NAMALWA (cell line): ENCODE results near the gene RIMS3.
"Not testable (repeated sequence)": the region's sequence is repeated elsewhere in the genome, so short reads cannot be mapped to it uniquely, and the experiment has no call there.

Experiments
- DNase-seq: peaks from one replicate; pipeline ENCODE4 v3.0.0-alpha.2; 2015; ENCODE audit warnings: low spot score

The RIMS3 gene

GRCh38 chr1:40630488-40631223 is 34.8 kb downstream of the RIMS3 start:
- peak; percentile 58 for DNase-seq

DNA sequence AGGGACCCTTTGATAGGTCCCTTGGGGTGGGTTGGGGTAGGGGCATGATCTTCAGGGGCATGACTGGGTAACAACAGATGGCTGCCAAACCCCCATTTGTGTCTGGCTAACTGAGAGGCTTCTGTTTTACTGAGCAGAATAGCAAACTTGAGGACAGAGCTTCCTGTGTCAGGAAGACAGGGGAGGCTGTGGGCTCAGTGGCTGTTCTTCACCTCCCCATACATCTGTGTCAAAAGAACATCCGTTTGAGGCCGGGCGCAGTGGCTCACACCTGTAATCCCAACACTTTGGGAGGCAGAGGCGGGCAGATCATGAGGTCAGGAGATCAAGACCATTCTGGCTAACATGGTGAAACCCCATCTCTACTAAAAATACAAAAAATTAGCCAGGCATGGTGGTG is 35.9 kb downstream of the RIMS3 start:
- not testable (repeated sequence) for DNase-seq

DNA sequence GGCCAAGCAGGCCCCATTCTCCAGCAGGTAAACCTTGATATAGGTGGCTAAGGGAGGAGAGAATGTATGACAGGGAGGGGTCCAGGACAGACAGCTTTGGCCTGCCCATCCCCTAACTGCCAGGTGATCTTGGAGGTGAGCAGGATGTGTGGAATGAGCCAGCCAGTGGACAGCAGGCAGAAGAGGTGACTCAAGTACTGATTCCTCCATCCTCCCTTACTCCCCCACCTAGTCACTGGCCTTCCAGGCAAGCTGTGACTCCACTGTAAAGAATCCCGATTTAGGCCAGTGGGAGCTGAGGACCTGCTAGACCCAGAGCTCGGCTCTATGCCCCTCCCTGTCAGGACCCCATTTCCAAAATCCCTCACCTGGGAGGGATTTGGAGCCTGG is 36.6 kb downstream of the RIMS3 start:
- DNase-seq, result no peak

GRCh38 chr1:40627987-40628902 is 37.2 kb downstream of the RIMS3 start:
- DNase-seq, result no peak

GRCh38 chr1:40626383-40626770 is 39.1 kb downstream of the RIMS3 start:
- DNase-seq, result no peak

DNA sequence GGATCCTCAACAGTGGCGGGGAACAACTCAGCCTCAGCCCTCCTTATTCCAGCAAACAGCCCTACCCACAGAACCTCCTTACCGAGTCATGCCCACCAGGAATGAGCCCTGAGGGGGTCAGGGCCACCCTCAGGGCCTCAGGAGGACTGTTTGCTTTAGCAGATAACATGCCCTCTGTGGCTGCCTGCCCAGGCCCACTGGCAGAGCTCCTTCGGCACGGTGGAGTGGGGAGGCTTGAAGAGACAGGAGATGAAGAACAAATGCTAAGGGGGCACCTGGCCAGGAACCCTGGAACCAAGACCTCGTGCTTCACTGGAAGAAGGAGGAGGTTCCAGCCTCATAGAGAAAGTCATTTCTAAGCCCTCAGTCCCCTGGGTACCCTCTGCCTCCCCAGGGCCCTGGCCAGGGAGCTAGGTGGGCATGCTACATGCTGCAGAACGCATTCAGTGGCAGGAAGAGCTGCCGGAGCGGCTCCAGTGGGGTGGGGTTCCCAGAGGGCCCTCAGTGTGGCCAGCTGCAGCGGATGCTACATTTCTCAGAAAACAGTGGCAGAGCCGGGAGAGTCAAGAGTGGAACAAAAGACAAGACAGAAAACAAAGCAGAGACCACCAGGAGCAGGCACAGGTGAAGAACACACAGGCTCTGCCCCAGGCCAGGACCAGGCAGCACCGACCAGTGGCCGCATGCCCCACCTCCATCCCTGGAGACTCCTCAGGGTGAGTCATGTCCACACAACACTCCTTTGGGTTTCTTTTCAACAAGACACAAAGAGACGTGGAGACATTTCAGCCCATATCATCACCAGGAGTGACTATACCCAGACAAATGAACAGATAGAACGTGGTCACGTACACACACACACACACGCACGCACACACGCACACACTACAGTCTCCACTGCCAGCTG is 39.8 kb downstream of the RIMS3 start:
- no peak for DNase-seq

DNA sequence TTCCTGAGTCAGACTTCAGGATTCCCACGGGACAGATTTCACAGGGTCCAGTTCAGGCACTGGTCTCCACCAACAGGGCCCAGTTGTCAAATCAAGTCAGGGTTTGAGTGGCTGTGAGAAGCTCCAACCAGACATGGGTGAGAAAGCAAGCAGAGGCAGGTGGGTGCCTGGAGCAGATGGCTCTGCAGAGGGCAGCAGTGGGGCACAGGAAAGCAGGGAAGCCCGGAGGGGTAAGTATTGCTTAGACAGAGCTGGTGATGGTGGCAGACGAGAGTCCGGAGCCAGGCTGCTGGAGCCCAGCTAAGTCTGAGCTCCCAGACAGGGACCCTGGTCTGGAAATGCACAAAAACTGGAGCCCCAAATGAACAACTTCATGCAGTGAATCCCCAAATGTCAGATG is 40.4 kb downstream of the RIMS3 start:
- peak; percentile 43 for DNase-seq

DNA sequence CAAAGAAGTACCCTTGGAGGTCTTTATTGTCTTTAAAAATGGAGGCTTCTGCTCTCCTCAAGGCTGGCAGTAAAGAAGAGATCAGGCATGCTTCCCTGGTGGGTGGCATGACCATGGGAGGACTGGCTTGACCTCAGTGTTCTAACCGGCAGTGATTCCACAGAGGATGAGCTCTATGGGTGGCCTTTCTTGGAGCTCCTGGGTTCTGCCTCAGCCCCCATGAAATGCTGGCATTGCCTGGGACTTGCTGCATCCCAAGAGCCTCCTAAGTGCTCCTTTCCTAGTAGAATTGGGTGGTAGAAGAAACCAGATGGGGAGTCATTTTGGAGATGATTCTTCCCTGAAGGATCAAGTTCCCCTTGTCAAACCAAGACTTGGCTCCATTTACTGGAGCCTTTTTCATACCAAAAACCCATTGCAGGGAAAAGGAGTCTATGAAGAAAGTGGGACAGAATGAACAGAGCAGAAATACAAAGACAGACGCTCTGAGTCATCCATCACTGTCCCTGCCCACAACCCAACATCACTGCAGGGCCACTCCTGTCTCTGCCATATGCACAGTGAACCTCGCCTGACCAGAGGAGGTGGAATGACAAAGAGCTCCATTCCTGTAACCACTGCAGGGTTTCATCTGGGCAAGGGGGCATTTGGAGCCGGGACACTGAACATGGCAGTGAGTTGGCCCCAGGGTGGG is 42.4 kb downstream of the RIMS3 start:
- no peak for DNase-seq

- no peak for DNase-seq
Observed at GRCh38 chr1:40621821-40622450, 43.5 kb downstream of the RIMS3 start.

GRCh38 chr1:40620586-40621210 is 44.8 kb downstream of the RIMS3 start:
- DNase-seq, result no peak

GRCh38 chr1:40620150-40620549 is 45.3 kb downstream of the RIMS3 start:
- no peak for DNase-seq

DNA sequence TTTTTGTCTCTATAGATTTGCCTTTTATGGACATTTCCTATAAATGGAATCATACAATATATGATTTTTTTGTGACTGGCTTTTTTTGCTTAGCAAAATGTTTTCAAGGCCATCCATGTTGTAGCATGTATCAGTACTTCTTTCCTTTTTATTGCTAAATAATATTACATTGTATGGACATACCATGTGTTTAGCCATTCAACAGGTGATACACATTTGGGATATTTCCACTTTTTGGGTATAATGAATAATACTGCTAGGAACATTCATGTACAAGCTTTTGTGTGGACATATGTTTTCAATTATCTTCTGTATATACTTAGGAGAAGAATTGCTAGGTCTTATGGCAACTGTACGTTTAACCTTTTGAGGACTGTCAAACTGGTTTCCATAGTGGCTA is 47.4 kb downstream of the RIMS3 start:
- no peak for DNase-seq

- DNase-seq, result peak; percentile 90
Observed at GRCh38 chr1:40612345-40612831, 53.1 kb downstream of the RIMS3 start.

- DNase-seq, result no peak
Observed at GRCh38 chr1:40610156-40610555, 55.3 kb downstream of the RIMS3 start.

GRCh38 chr1:40607921-40608320 is 57.6 kb downstream of the RIMS3 start:
- no peak for DNase-seq

DNA sequence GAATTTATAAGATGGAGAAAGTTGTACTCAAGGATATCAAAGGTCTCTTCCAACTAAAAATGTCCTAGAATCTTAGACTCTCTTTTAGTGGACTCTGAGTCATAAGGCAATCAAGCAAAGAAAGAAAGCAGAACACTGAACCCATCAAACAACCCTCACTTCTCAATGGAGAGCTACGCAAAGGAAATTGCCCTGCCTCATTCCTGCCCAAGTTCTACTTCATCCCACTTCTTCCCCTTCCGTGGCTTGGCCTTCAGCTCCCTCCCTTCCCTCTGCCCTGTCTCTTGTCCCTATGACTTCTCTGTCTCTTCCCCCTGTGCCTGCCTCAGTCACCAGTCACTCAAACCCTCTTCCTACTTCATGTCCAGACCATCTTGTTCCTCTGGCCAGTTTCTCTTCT is 58.5 kb downstream of the RIMS3 start:
- DNase-seq, result no peak

GRCh38 chr1:40606194-40606593 is 59.3 kb downstream of the RIMS3 start:
- DNase-seq, result no peak

- no peak for DNase-seq
Observed at GRCh38 chr1:40599926-40600325, 65.6 kb downstream of the RIMS3 start.

DNA sequence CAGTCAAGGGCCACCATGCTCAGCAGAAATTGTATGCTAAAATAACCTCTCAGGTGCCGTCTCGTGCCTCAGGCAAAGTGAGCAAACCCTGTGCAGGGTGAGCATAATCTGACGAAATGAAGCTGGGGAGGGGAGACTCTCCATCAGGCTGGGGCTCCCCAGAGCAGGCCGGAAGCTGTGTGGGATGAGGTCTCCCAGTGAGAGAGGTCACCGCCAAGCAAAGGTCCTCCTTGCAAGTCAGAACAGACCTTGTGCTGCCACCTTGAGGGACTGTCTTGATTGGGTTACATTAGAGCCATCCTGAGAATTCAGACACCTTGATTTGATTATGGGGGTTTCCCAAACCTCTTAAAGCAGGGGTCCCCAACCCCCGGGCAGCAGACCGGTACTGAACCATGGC is 69.9 kb downstream of the RIMS3 start:
- DNase-seq, result no peak

GRCh38 chr1:40594187-40594531 is 71.3 kb downstream of the RIMS3 start:
- no peak for DNase-seq
